ENCODE results near the gene MYO7A. TPM values are rescaled to one million over a fixed set of nuclear protein-coding genes. Genes with fewer than 3 reads are reported as not detected.

MYO7A gene
- total RNA-seq, 4 donors from 2014 or later = 13.4 to 29.9 (median 18.0) TPM

GRCh38 chr11:77236901-77237300, 108.9 kb downstream of the MYO7A start:
- ATAC-seq (ENCODE audit: low FRiP score) (no peak), DNase-seq (ENCODE audit: low spot score) (no peak)
- no peak for TF ChIP-seq CTCF (IDR thresholded peaks at IDR 0.05)

- TF ChIP-seq CTCF (IDR thresholded peaks at IDR 0.05) = no peak
- ATAC-seq (ENCODE audit: low FRiP score) (peak; percentile 48), DNase-seq (ENCODE audit: low spot score) (no peak)
Observed at GRCh38 chr11:77244277-77245027, 116.4 kb downstream of the MYO7A start.

- DNase-seq (ENCODE audit: low spot score) (no peak), ATAC-seq (ENCODE audit: low FRiP score) (no peak)
- no peak for TF ChIP-seq CTCF (IDR thresholded peaks at IDR 0.05)
Observed at GRCh38 chr11:77249427-77249826, 121.4 kb downstream of the MYO7A start.

- TF ChIP-seq CTCF (IDR thresholded peaks at IDR 0.05) = no peak
- DNase-seq (ENCODE audit: low spot score) (no peak), ATAC-seq (ENCODE audit: low FRiP score) (no peak)
Observed at GRCh38 chr11:77250881-77251640, 123.0 kb downstream of the MYO7A start.

GRCh38 chr11:77252555-77253270, 124.7 kb downstream of the MYO7A start:
- TF ChIP-seq CTCF (IDR thresholded peaks at IDR 0.05) = no peak
- ATAC-seq (ENCODE audit: low FRiP score) (no peak), DNase-seq (ENCODE audit: low spot score) (no peak)

GRCh38 chr11:77253690-77254089, 125.6 kb downstream of the MYO7A start:
- ATAC-seq (ENCODE audit: low FRiP score) = no peak
- TF ChIP-seq CTCF (IDR thresholded peaks at IDR 0.05) = no peak

More at GRCh38 chr11:77253690-77254089, 125.6 kb downstream of the MYO7A start:
- no peak for DNase-seq (ENCODE audit: low spot score)

Measured in omental fat pad (tissue), 4 donors.